ENCODE data around the gene HS3ST5.

HS3ST5 gene

GRCh38 chr6:114144887-114145851 lies 197.7 kb downstream of the HS3ST5 start:
- DNase-seq, result no peak

DNA sequence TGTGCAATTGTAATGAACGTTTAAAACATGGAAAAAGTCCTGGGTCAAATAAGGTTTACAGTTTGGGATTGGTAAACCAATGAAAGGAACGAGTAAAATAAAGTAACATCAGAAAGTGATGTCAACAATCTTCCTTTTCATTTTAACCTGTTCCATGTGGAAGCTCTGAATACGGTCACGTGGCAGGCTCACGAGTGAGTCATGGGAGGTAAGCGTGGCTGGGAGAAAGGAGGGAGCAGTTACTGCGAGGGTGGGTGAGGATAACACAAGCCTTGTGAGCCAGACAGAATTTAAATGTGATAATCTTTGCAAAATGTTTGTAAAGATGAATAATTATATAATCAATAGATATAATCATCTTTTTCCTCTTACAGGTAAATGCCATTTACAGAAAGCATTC lies 200.6 kb downstream of the HS3ST5 start:
- DNase-seq, result no peak

DNA sequence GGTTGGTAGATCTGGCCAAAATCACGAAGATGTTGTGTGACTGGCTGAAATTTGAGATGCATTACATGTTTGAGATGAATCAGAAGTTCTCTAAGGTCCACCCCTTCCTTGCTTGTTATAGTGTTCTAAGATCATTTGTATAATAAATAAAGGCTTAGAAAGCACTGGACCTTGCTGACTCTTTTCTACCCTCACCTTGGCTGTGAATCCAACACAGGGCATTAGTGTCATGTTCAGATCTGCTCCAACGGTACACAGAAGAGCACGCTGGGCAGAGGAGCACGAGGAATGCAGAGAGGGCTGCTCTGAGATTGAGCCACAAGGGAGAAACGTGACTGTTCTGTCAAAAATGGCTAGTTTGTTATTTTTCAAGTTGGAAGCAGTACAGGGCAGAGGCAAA lies 202.4 kb downstream of the HS3ST5 start:
- DNase-seq, result no peak

DNA sequence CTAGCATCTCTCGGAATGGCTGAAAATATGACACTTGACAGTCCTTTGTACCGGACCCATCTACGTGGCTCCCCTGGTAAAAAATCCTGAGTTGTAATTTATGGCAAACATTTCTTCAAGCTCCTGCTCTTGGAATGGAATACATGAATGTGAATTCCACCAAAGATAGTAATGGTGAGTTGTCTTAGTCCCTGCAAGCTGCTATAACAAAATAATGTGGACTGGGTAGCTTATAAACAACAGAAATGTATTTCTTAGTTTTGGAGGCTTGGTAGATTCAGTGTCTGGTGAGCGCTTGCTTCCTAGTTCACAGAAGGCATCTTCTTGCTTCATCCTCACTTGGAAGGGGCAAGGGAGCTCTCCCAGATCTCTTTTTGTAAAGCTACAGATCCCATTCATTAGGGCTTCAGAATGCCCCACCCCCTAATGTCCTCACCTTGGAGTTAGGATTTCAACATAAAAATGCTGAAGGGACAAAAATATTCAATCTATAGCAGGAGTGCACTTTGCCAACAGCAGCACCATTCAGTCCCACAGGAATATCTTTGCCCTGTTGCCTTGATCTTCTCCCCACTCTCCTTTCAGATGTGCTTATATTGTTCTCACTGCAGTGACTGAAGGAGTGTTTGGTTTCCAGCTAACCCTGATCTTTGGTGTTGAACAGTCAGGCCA lies 204.1 kb downstream of the HS3ST5 start:
- no peak for DNase-seq

DNA sequence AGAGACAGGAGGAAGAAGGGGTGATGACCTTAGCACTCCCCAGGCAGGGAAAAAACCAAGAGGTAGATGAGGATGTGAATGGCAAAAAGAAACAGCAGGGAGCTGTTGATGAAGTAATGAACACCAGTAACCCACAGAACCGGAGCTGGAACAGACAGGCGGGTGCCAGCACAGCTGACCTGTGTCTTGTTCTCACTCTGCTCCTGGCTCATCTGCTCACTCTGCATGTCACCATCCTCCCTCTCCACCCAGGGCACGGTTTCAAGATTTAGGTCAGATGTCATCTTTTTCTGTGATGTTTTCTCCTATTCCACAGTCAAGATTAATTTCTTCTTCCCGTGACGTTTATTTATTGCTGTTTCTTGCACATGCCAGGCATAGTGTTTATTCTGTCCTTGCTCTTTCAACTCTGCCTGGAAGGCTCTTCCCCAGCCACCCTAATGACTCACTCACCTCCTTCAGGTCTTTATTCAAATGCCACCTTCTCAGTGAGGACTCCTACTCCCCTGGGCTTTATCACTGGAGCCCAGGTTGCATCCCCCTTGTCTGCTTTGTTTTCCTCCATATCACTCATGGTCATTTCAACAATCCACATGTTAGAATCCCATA lies 207.4 kb downstream of the HS3ST5 start:
- no peak for DNase-seq

GRCh38 chr6:114133816-114134215 lies 209.0 kb downstream of the HS3ST5 start:
- DNase-seq, result no peak

- DNase-seq, result no peak
Observed at GRCh38 chr6:114131945-114132344, 210.9 kb downstream of the HS3ST5 start.

- no peak for DNase-seq
Observed at GRCh38 chr6:114125576-114125975, 217.2 kb downstream of the HS3ST5 start.

- no peak for DNase-seq
Observed at GRCh38 chr6:114121913-114122662, 220.7 kb downstream of the HS3ST5 start.

DNA sequence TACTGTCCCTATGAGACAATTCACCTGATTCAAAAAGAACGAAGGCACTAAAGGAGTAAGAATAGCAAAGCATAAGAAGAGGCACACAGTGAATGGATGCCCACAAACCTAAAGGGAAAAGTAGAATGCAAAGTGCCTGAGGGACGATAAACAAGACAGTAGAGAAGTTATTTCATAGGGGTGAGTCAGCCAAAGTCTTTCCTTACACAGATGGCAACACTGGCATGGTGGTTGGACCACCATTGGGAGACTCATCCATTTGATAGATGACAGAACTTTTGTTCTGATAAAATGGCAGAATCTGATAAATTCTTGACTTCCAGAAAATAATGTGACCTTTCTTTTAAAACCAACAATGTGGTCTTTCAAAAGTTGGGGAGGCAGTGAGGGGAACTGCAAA lies 223.8 kb downstream of the HS3ST5 start:
- DNase-seq, result no peak

DNA sequence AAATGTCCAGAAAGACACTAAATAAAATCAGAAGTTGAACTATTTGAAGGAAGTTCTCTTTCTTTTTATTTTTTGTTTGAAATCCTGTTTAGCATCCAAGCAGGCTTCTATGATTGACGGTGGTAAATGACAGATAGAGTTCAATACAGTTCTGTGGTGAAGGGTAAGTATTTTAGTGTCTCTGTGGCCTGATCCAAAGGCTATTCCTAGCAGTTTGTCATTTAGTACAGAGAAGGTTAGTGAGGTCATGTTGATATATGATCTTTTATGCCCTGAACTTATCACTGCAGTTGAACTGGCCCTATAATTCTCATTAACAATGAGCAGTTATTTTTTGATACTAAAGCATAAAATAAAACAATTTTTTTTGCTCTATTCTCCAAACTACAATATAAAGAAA lies 227.2 kb downstream of the HS3ST5 start:
- DNase-seq, result no peak

- no peak for DNase-seq
Observed at GRCh38 chr6:114108119-114109002, 234.5 kb downstream of the HS3ST5 start.

- DNase-seq, result no peak
Observed at GRCh38 chr6:114106020-114106419, 236.8 kb downstream of the HS3ST5 start.

DNA sequence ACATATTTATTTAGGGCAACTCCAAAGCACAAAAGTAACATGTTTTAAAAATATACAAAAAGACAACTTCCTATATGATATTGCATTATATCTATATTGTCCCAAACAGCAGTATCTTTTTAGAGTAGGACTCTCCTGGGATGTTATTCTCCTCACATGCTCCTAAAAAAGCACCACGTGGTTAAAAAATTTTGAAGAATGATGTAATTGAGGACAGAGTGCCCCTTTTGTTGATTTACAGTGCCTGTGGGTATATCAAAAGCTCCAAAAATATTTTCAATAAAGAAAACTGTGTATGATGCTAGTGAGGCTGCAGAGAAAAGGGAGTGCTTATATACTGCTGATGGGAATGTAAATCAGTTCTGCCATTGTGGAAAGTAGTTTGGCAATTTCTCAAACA lies 241.6 kb downstream of the HS3ST5 start:
- no peak for DNase-seq

GRCh38 chr6:114100215-114100994 lies 242.4 kb downstream of the HS3ST5 start:
- no peak for DNase-seq

GRCh38 chr6:114096561-114097172 lies 246.2 kb downstream of the HS3ST5 start:
- peak; percentile 52 for DNase-seq

DNA sequence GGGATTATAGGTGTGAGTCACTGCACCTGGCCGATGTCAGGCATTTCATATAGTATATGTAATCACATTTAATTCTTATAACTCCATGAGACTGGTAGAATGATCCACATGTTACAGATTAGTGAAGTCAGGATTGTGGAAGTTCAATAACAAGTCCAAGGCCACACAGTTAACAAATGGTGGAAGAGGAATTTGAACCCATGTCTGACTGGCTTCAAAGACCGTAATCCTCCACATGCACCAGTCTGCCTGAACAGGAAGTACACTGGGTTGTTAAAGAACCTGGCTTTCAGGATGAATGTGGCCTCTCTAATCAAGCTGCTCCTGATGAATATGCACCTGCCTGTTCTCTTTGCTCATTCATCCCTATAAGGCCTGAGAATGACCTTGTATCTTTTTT lies 249.9 kb downstream of the HS3ST5 start:
- no peak for DNase-seq

- no peak for DNase-seq
Observed at GRCh38 chr6:114090626-114091025, 252.2 kb downstream of the HS3ST5 start.

GRCh38 chr6:114087496-114087895 lies 255.3 kb downstream of the HS3ST5 start:
- DNase-seq, result no peak

DNA sequence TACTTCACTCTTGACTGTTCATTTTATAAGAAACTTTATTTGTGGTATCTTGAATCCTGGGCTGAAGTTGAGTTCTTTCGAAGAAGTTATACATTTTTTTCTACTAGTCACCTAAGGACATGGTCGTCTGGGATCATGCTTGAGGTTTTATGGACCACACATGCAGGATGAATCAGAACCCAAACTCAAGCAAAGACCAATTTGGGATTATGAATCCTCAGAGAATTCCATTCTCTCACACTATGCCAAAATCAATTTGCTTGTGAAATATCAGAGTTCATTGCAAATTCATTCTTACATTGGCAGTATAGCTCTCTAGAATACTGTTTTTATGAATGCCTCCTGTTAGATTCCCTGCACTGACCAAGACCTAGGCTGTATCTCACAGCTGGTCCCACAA lies 257.6 kb downstream of the HS3ST5 start:
- no peak for DNase-seq

All from NCI-H2171 (cell line).